GM23338 (cell line): ENCODE results near the gene PHGDH. TPM values are rescaled to one million over a fixed set of nuclear protein-coding genes. Genes with fewer than 3 reads are reported as not detected.

ENCODE experiments used
- ATAC-seq: fragments of 200-7000 bp; cut with Tn5 transposase; 3 replicates; pipeline ENCODE4 v1.9.1; 2020
- DNase-seq: peaks from one replicate; pipeline ENCODE4 v3.0.0-alpha.2; 2015; ENCODE audit warnings: low spot score
- H2AFZ ChIP-seq: fragments of 200-600 bp; sonication (generic); 2 replicates; pipeline ENCODE4 v1.8.0; 2016; ENCODE audit warnings: antibody characterized with exemption, mild to moderate bottlenecking, moderate library complexity
- H3F3A ChIP-seq: fragments of 200-600 bp; sonication (generic); replicated peaks from 2 replicates; pipeline ENCODE4 v1.8.0; 2017; ENCODE audit warnings: antibody characterized with exemption, mixed run types, low read depth
- H3K27ac ChIP-seq: fragments of 200-600 bp; sonication (generic); 2 replicates; pipeline ENCODE4 v1.6.1; 2016; ENCODE audit warnings: low read depth
- H3K27me3 ChIP-seq: fragments of 200-600 bp; sonication (generic); 2 replicates; pipeline ENCODE4 v1.8.0; 2016; ENCODE audit warnings: mild to moderate bottlenecking, mixed run types, moderate library complexity; ENCODE audit not compliant: insufficient read depth
- H3K36me3 ChIP-seq: fragments of 200-600 bp; sonication (generic); 2 replicates; pipeline ENCODE4 v1.8.0; 2016; ENCODE audit warnings: mild to moderate bottlenecking; ENCODE audit not compliant: insufficient read depth
- H3K4me1 ChIP-seq: fragments of 200-600 bp; sonication (generic); 2 replicates; pipeline ENCODE4 v1.8.0; 2016; ENCODE audit warnings: mild to moderate bottlenecking, moderate library complexity; ENCODE audit not compliant: insufficient read depth
- H3K4me2 ChIP-seq: fragments of 200-600 bp; sonication (generic); 2 replicates; pipeline ENCODE4 v1.7.1; 2017; ENCODE audit warnings: mixed run types
- H3K4me3 ChIP-seq: fragments of 200-600 bp; sonication (generic); 2 replicates; pipeline ENCODE4 v1.6.1; 2016; ENCODE audit warnings: mixed run types
- H3K79me2 ChIP-seq: fragments of 200-600 bp; sonication (generic); replicated peaks from 2 replicates; pipeline ENCODE4 v1.8.0; 2017; ENCODE audit warnings: mild to moderate bottlenecking; ENCODE audit not compliant: insufficient read depth
- H3K9me2 ChIP-seq: fragments of 200-600 bp; sonication (generic); 2 replicates; pipeline ENCODE4 v1.8.0; 2017; ENCODE audit not compliant: insufficient read depth
- H4K20me1 ChIP-seq: fragments of 200-600 bp; sonication (generic); replicated peaks from 2 replicates; pipeline ENCODE4 v1.8.0; 2017; ENCODE audit warnings: mild to moderate bottlenecking; ENCODE audit not compliant: insufficient read depth
- H3K27ac Mint-ChIP-seq: 2 replicates; pipeline ENCODE4 v1.8.0; 2020; ENCODE audit warnings: inconsistent platforms, mild to moderate bottlenecking, moderate library complexity, mixed read lengths
- H3K27me3 Mint-ChIP-seq: 3 replicates; pipeline ENCODE4 v1.8.0; 2022; ENCODE audit warnings: low read depth, mild to moderate bottlenecking, moderate library complexity, mixed read lengths, inconsistent platforms; ENCODE audit not compliant: insufficient read depth, poor library complexity
- H3K36me3 Mint-ChIP-seq: 3 replicates; pipeline ENCODE4 v1.8.0; 2021; ENCODE audit warnings: low read depth, mild to moderate bottlenecking, inconsistent platforms, moderate library complexity, mixed read lengths
- H3K4me1 Mint-ChIP-seq: 3 replicates; pipeline ENCODE4 v1.8.0; 2020; ENCODE audit warnings: mild to moderate bottlenecking, inconsistent platforms, mixed read lengths
- H3K4me3 Mint-ChIP-seq: 3 replicates; pipeline ENCODE4 v1.8.0; 2021; ENCODE audit warnings: moderate library complexity, mild to moderate bottlenecking, inconsistent platforms, mixed read lengths
- H3K9me3 Mint-ChIP-seq: 3 replicates; pipeline ENCODE4 v1.8.0; 2020; ENCODE audit warnings: moderate library complexity, mild to moderate bottlenecking, inconsistent platforms, mixed read lengths
- CREB1 ChIP-seq: fragments of 250-450 bp; sonication (Bioruptor Pico); IDR thresholded peaks from 2 replicates; pipeline ENCODE4 v1.5.0; 2020; ENCODE audit warnings: low read depth, mild to moderate bottlenecking, moderate library complexity
- JUNB ChIP-seq: IDR thresholded peaks from one replicate; pipeline ENCODE4 v1.6.1; 2016; ENCODE audit warnings: antibody characterized with exemption; ENCODE audit not compliant: unreplicated experiment
- NANOG ChIP-seq: IDR thresholded peaks from 2 replicates; pipeline ENCODE4 v1.6.1; 2016; ENCODE audit warnings: antibody characterized with exemption, borderline replicate concordance
- POLR2AphosphoS5 ChIP-seq: IDR thresholded peaks from 2 replicates; pipeline ENCODE4 v1.6.1; 2016; ENCODE audit warnings: antibody characterized with exemption, low read depth
- ZNF114 ChIP-seq: fragments of 250-450 bp; sonication (Bioruptor Pico); IDR thresholded peaks from 2 replicates; pipeline ENCODE4 v1.5.0; 2020; ENCODE audit warnings: mild to moderate bottlenecking, moderate library complexity
- polyA plus RNA-seq: library from polyadenylated mRNA; unstranded; fragments of >200 nt; fragmentation: Nextera tagmentation; extraction: Ambion mirVana; gene quantifications from 2 replicates; pipeline ENCODE4 v1.2.1, GENCODE V29; 2016
- total RNA-seq: library from RNA; depleted of rRNA; stranded (reverse); fragments of >200 nt; shearing (Covaris generic); gene quantifications from 2 replicates; pipeline ENCODE4 v1.2.3, GENCODE V29; 2014
- TF ChIP-seq, protein P1 (sequence below): IDR thresholded peaks from 2 replicates; pipeline ENCODE4 v1.6.1; 2016; ENCODE audit warnings: antibody characterized with exemption
- TF ChIP-seq, protein P2 (sequence below): IDR thresholded peaks from one replicate; pipeline ENCODE4 v1.6.1; 2018; ENCODE audit warnings: antibody characterized with exemption; ENCODE audit not compliant: unreplicated experiment
- TF ChIP-seq, protein P3 (sequence below): fragments of 250-450 bp; sonication (Bioruptor Pico); IDR thresholded peaks from 2 replicates; pipeline ENCODE4 v1.5.0; 2020; ENCODE audit warnings: mild to moderate bottlenecking, moderate library complexity

The PHGDH gene
- total and polyA plus RNA-seq, 2 experiments from 2014 or later = 612 to 885 TPM

DNA sequence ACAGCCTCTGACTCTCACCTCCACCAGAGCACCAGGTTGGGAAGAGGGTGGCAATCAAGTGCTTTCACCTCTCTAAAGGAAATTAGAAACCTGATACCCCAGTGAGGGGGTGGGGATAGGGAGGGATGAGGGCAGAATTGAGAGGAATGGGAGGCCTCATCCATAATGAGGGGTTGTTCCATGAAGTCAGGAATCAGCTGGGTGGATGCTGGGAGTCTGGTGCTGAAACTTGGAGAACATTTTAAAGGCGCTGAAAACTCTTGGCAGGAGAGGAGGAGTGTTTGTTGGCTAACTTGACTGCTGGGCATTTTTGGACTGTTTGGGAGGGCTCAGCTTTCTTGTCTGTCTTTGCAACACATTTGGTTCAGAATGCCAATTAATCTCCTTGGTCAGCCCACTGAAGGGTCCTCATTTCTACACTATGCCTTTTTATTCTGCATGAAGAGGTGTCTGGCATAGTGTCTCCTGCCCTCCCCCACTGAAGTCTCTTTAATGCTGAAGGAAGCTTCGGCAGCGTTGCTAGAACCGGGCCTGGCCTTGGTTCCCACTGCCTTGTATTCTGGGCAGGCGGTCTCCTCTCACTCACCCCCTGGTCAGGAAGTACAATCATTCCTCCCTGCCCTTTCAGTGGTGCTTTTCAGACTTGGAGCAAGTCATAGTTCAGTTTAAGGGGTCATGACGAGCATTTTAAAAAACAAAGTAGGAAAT lies 2.2 kb downstream of the PHGDH start:
- peaks cover 58% of the 10 kb centered on the region for H3K4me1 ChIP-seq
- peaks cover 55% of the 10 kb centered on the region for H3K4me1 Mint-ChIP-seq
- H4K20me1 ChIP-seq = peaks cover 52% of the 10 kb centered on the region
- H3K27me3 Mint-ChIP-seq = peaks cover 21% of the 10 kb centered on the region
- H3K9me3 Mint-ChIP-seq = peaks cover 6% of the 10 kb centered on the region; the same call in 2 of the 3 replicates
- H3K27me3 ChIP-seq = no peaks in the 10 kb centered on the region
- peaks cover 5% of the 10 kb centered on the region; the same call in 1 of the 2 replicates for H3K36me3 ChIP-seq
- H3K4me2 ChIP-seq = peak overlapping the region; percentile 91
- no peak overlapping the region for H2AFZ ChIP-seq
- TF ChIP-seq POLR2AphosphoS5 = peak; percentile 87
- 0 out of 2 replicates have a peak, but pooled peaks have one; percentile 14 for TF ChIP-seq CREB1 (CRISPR knock-in tag)
- TF ChIP-seq, protein P1, sequence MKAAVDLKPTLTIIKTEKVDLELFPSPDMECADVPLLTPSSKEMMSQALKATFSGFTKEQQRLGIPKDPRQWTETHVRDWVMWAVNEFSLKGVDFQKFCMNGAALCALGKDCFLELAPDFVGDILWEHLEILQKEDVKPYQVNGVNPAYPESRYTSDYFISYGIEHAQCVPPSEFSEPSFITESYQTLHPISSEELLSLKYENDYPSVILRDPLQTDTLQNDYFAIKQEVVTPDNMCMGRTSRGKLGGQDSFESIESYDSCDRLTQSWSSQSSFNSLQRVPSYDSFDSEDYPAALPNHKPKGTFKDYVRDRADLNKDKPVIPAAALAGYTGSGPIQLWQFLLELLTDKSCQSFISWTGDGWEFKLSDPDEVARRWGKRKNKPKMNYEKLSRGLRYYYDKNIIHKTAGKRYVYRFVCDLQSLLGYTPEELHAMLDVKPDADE = no peak
- TF ChIP-seq, protein P2, sequence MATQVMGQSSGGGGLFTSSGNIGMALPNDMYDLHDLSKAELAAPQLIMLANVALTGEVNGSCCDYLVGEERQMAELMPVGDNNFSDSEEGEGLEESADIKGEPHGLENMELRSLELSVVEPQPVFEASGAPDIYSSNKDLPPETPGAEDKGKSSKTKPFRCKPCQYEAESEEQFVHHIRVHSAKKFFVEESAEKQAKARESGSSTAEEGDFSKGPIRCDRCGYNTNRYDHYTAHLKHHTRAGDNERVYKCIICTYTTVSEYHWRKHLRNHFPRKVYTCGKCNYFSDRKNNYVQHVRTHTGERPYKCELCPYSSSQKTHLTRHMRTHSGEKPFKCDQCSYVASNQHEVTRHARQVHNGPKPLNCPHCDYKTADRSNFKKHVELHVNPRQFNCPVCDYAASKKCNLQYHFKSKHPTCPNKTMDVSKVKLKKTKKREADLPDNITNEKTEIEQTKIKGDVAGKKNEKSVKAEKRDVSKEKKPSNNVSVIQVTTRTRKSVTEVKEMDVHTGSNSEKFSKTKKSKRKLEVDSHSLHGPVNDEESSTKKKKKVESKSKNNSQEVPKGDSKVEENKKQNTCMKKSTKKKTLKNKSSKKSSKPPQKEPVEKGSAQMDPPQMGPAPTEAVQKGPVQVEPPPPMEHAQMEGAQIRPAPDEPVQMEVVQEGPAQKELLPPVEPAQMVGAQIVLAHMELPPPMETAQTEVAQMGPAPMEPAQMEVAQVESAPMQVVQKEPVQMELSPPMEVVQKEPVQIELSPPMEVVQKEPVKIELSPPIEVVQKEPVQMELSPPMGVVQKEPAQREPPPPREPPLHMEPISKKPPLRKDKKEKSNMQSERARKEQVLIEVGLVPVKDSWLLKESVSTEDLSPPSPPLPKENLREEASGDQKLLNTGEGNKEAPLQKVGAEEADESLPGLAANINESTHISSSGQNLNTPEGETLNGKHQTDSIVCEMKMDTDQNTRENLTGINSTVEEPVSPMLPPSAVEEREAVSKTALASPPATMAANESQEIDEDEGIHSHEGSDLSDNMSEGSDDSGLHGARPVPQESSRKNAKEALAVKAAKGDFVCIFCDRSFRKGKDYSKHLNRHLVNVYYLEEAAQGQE = peak; percentile 3
- TF ChIP-seq NANOG = no peak
- TF ChIP-seq JUNB = no peak
- TF ChIP-seq, protein P3, sequence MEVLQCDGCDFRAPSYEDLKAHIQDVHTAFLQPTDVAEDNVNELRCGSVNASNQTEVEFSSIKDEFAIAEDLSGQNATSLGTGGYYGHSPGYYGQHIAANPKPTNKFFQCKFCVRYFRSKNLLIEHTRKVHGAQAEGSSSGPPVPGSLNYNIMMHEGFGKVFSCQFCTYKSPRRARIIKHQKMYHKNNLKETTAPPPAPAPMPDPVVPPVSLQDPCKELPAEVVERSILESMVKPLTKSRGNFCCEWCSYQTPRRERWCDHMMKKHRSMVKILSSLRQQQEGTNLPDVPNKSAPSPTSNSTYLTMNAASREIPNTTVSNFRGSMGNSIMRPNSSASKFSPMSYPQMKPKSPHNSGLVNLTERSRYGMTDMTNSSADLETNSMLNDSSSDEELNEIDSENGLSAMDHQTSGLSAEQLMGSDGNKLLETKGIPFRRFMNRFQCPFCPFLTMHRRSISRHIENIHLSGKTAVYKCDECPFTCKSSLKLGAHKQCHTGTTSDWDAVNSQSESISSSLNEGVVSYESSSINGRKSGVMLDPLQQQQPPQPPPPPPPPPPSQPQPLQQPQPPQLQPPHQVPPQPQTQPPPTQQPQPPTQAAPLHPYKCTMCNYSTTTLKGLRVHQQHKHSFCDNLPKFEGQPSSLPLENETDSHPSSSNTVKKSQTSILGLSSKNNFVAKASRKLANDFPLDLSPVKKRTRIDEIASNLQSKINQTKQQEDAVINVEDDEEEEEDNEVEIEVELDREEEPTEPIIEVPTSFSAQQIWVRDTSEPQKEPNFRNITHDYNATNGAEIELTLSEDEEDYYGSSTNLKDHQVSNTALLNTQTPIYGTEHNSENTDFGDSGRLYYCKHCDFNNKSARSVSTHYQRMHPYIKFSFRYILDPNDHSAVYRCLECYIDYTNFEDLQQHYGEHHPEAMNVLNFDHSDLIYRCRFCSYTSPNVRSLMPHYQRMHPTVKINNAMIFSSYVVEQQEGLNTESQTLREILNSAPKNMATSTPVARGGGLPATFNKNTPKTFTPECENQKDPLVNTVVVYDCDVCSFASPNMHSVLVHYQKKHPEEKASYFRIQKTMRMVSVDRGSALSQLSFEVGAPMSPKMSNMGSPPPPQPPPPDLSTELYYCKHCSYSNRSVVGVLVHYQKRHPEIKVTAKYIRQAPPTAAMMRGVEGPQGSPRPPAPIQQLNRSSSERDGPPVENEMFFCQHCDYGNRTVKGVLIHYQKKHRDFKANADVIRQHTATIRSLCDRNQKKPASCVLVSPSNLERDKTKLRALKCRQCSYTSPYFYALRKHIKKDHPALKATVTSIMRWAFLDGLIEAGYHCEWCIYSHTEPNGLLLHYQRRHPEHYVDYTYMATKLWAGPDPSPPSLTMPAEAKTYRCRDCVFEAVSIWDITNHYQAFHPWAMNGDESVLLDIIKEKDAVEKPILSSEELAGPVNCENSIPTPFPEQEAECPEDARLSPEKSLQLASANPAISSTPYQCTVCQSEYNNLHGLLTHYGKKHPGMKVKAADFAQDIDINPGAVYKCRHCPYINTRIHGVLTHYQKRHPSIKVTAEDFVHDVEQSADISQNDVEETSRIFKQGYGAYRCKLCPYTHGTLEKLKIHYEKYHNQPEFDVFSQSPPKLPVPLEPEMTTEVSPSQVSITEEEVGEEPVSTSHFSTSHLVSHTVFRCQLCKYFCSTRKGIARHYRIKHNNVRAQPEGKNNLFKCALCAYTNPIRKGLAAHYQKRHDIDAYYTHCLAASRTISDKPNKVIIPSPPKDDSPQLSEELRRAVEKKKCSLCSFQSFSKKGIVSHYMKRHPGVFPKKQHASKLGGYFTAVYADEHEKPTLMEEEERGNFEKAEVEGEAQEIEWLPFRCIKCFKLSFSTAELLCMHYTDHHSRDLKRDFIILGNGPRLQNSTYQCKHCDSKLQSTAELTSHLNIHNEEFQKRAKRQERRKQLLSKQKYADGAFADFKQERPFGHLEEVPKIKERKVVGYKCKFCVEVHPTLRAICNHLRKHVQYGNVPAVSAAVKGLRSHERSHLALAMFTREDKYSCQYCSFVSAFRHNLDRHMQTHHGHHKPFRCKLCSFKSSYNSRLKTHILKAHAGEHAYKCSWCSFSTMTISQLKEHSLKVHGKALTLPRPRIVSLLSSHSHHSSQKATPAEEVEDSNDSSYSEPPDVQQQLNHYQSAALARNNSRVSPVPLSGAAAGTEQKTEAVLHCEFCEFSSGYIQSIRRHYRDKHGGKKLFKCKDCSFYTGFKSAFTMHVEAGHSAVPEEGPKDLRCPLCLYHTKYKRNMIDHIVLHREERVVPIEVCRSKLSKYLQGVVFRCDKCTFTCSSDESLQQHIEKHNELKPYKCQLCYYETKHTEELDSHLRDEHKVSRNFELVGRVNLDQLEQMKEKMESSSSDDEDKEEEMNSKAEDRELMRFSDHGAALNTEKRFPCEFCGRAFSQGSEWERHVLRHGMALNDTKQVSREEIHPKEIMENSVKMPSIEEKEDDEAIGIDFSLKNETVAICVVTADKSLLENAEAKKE (CRISPR knock-in tag) = no peak
- TF ChIP-seq ZNF114 (CRISPR knock-in tag) = no peak
- peak overlapping the region; percentile 99 for H3K4me3 Mint-ChIP-seq
- H3K36me3 Mint-ChIP-seq = peaks cover 59% of the 10 kb centered on the region
- peak; percentile 51 for ATAC-seq
- H3F3A ChIP-seq = 0 out of 2 replicates have a peak, but pooled peaks cover 6% of the 10 kb centered on the region
- DNase-seq = peak; percentile 82
- peak overlapping the region; percentile 94 for H3K27ac ChIP-seq
- H3K79me2 ChIP-seq = peaks cover 70% of the 10 kb centered on the region
- H3K9me2 ChIP-seq = no peaks in the 10 kb centered on the region
- peak overlapping the region; percentile 98 for H3K4me3 ChIP-seq
- H3K27ac Mint-ChIP-seq = peak overlapping the region; percentile 100
